Mesendoderm (in vitro differentiated cells): Measurements from ENCODE around the gene FOXJ3.

Experiments
- DNase-seq: peaks from one replicate; pipeline ENCODE4 v3.0.0; 2013
- H2AK5ac ChIP-seq: 2 replicates; pipeline ENCODE4 v1.6.1; 2013; ENCODE audit warnings: low read length, inconsistent platforms
- H2BK120ac ChIP-seq: 2 replicates; pipeline ENCODE4 v1.6.1; 2013; ENCODE audit warnings: low read depth, mild to moderate bottlenecking, low read length, moderate library complexity, mixed read lengths
- H2BK15ac ChIP-seq: replicated peaks from 2 replicates; pipeline ENCODE4 v1.6.1; 2013; ENCODE audit warnings: low read depth, mild to moderate bottlenecking, moderate library complexity
- H2BK5ac ChIP-seq: 2 replicates; pipeline ENCODE4 v1.6.1; 2013; ENCODE audit warnings: low read length, inconsistent platforms
- H3K18ac ChIP-seq: 2 replicates; pipeline ENCODE4 v1.6.1; 2013; ENCODE audit warnings: mild to moderate bottlenecking, low read length, mixed read lengths
- H3K23ac ChIP-seq: one replicate; pipeline ENCODE4 v1.6.1; 2013; ENCODE audit warnings: low read length
- H3K27ac ChIP-seq: 2 replicates; pipeline ENCODE4 v1.5.1; 2013; ENCODE audit warnings: low read depth, mild to moderate bottlenecking, inconsistent platforms, low read length, moderate library complexity
- H3K27me3 ChIP-seq: 2 replicates; pipeline ENCODE4 v1.6.1; 2013; ENCODE audit warnings: low read length, control low read depth, mild to moderate bottlenecking, inconsistent platforms; ENCODE audit not compliant: insufficient read depth, poor library complexity
- H3K36me3 ChIP-seq: 2 replicates; pipeline ENCODE4 v1.6.1; 2013; ENCODE audit warnings: low read length, inconsistent platforms; ENCODE audit not compliant: control insufficient read depth, insufficient read depth
- H3K4ac ChIP-seq: one replicate; pipeline ENCODE4 v1.6.1; 2013; ENCODE audit warnings: low read depth, mild to moderate bottlenecking, low read length, moderate library complexity
- H3K4me1 ChIP-seq: 2 replicates; pipeline ENCODE4 v1.6.1; 2013; ENCODE audit warnings: low read depth, low read length, inconsistent platforms; ENCODE audit not compliant: control insufficient read depth
- H3K4me2 ChIP-seq: 2 replicates; pipeline ENCODE4 v1.6.1; 2013; ENCODE audit warnings: low read length
- H3K4me3 ChIP-seq: 2 replicates; pipeline ENCODE4 v1.5.1; 2013; ENCODE audit warnings: mild to moderate bottlenecking, low read length
- H3K56ac ChIP-seq: one replicate; pipeline ENCODE4 v1.6.1; 2013; ENCODE audit warnings: low read length
- H3K79me1 ChIP-seq: 2 replicates; pipeline ENCODE4 v1.6.1; 2013; ENCODE audit warnings: low read length, inconsistent platforms
- H3K79me2 ChIP-seq: 2 replicates; pipeline ENCODE4 v1.6.1; 2013; ENCODE audit warnings: mild to moderate bottlenecking, low read length; ENCODE audit not compliant: control insufficient read depth, insufficient read depth
- H3K9ac ChIP-seq: 2 replicates; pipeline ENCODE4 v1.6.1; 2013; ENCODE audit warnings: low read length, inconsistent platforms
- H4K5ac ChIP-seq: one replicate; pipeline ENCODE4 v1.6.1; 2013; ENCODE audit warnings: low read length
- H4K8ac ChIP-seq: one replicate; pipeline ENCODE4 v1.6.1; 2013; ENCODE audit warnings: low read depth, mild to moderate bottlenecking, control low read depth, low read length, moderate library complexity
- WGBS: extraction: QIAGEN DNeasy Blood & Tissue Kit; methylation state at CpG from one replicate; pipeline ENCODE4 v1.1.7; 2013; ENCODE audit warnings: low lambda C conversion rate, missing lambda C conversion rate; ENCODE audit not compliant: insufficient coverage; ENCODE audit errors: extremely low coverage; 5-methylcytosine and 5-hydroxymethylcytosine counted together

The FOXJ3 gene

GRCh38 chr1:42298520-42298919 is 36.5 kb downstream of the FOXJ3 start:
- Histone ChIP-seq H2BK5ac (no peak overlapping the region), H2BK15ac (no peak overlapping the region), H2AK5ac (no peak overlapping the region), H3K4me1 (no peaks in the 10 kb centered on the region), H3K23ac (no peak overlapping the region), H3K4me2 (no peak overlapping the region), H3K4ac (no peak overlapping the region), H3K18ac (no peak overlapping the region), H3K79me2 (peaks cover 5% of the 10 kb centered on the region), H2BK120ac (no peak overlapping the region), H4K8ac (no peak overlapping the region), H3K56ac (no peak overlapping the region), H3K36me3 (peaks cover 3% of the 10 kb centered on the region), H3K4me3 (no peak overlapping the region), H4K5ac (no peak overlapping the region), H3K27me3 (no peaks in the 10 kb centered on the region), H3K27ac (no peak overlapping the region), H3K9ac (no peak overlapping the region), H3K79me1 (peaks cover 8% of the 10 kb centered on the region)
- no peak for DNase-seq
- no CpG with 5 or more reads among the region's 2 CpGs for WGBS

GRCh38 chr1:42295816-42296215 is 39.2 kb downstream of the FOXJ3 start:
- H3K79me2 ChIP-seq = peaks cover 9% of the 10 kb centered on the region
- no peak overlapping the region for H2BK5ac ChIP-seq
- no peak overlapping the region for H3K18ac ChIP-seq
- H3K4me1 ChIP-seq = no peaks in the 10 kb centered on the region
- H4K5ac ChIP-seq = no peak overlapping the region
- WGBS = no CpG with 5 or more reads among the region's 5 CpGs
- no peak overlapping the region for H2BK15ac ChIP-seq
- no peak for DNase-seq
- H3K4me3 ChIP-seq = no peak overlapping the region
- H3K36me3 ChIP-seq = no peaks in the 10 kb centered on the region
- no peak overlapping the region for H3K9ac ChIP-seq
- peaks cover 2% of the 10 kb centered on the region for H3K79me1 ChIP-seq
- no peak overlapping the region for H3K23ac ChIP-seq
- H2BK120ac ChIP-seq = no peak overlapping the region
- H4K8ac ChIP-seq = no peak overlapping the region
- no peaks in the 10 kb centered on the region for H3K27me3 ChIP-seq
- no peak overlapping the region for H3K4me2 ChIP-seq
- H3K27ac ChIP-seq = no peak overlapping the region
- no peak overlapping the region for H2AK5ac ChIP-seq
- H3K56ac ChIP-seq = no peak overlapping the region
- H3K4ac ChIP-seq = no peak overlapping the region

DNA sequence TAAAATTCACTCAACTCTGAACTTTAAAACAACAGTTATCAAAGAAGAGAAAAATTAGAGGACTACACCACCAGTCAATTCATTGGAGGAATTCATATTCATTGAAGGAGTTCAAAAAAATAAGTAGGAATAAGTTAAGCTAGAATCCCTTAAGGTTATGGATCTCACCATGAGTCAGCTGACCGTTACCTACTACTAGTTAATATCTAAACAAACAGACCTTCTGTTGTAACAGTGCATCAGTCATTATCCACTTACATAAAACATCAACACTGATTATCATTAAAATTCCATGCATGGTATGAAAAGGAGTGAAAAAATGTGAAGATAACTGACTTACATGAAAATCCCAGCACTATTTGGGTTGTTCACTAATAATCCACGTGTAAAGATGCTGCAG is 44.9 kb downstream of the FOXJ3 start:
- WGBS = no CpG with 5 or more reads among the region's 2 CpGs
- H2AK5ac ChIP-seq = no peak overlapping the region

DNA sequence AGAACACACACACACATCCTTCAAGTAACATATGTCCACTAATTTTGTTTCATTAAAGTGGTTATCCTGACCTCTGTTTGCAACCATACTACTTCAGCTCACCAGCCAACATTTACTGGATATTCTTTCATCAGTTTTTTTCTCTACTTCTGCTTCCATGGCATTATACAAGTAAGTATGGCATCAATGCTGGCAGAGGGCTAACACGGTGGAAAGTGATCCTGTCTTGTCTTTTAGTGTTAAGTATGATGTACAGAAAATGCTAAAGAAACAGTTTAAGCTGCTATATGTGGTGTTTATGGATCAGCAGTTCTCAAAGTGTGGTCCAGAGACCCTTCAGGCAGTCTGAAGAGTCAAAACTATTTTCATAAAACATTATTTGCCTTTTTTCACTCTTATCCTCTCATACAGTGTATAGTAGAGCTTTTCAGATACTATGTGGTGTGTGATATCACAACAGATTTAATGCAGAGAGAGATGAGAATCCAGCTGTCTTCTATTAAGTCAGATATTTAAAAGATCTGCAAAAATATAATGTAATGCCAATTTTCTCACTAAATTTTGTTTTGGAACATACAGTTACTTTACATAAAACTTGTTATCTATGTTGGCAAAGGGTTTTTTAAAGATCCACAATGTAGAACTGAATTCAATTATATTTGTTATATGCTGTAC is 46.6 kb downstream of the FOXJ3 start:
- no peaks in the 10 kb centered on the region for H3K4me1 ChIP-seq
- H3K18ac ChIP-seq = no peak overlapping the region
- no peak overlapping the region for H2BK120ac ChIP-seq
- H2BK15ac ChIP-seq = no peak overlapping the region
- peaks cover 12% of the 10 kb centered on the region for H3K79me2 ChIP-seq
- no peak overlapping the region for H4K8ac ChIP-seq
- no peak for DNase-seq
- no peak overlapping the region for H3K56ac ChIP-seq
- no peaks in the 10 kb centered on the region for H3K27me3 ChIP-seq
- no peak overlapping the region for H4K5ac ChIP-seq
- H3K4me3 ChIP-seq = no peak overlapping the region
- H3K79me1 ChIP-seq = peaks cover 7% of the 10 kb centered on the region
- H3K4me2 ChIP-seq = no peak overlapping the region
- H3K4ac ChIP-seq = no peak overlapping the region
- no peaks in the 10 kb centered on the region for H3K36me3 ChIP-seq
- no peak overlapping the region for H3K23ac ChIP-seq
- H3K9ac ChIP-seq = no peak overlapping the region
- H2AK5ac ChIP-seq = no peak overlapping the region
- H3K27ac ChIP-seq = no peak overlapping the region
- WGBS = no CpG with 5 or more reads among the region's 1 CpG
- no peak overlapping the region for H2BK5ac ChIP-seq

More for the DNA sequence above, 44.9 kb downstream of the FOXJ3 start:
- no peak overlapping the region for H2BK15ac ChIP-seq
- no peak overlapping the region for H4K8ac ChIP-seq
- H4K5ac ChIP-seq = no peak overlapping the region
- no peak overlapping the region for H3K4ac ChIP-seq
- H3K9ac ChIP-seq = no peak overlapping the region
- no peak for DNase-seq
- H3K4me3 ChIP-seq = no peak overlapping the region
- no peak overlapping the region for H3K18ac ChIP-seq
- peaks cover 2% of the 10 kb centered on the region for H3K79me1 ChIP-seq
- H3K27me3 ChIP-seq = no peaks in the 10 kb centered on the region
- H3K79me2 ChIP-seq = peaks cover 9% of the 10 kb centered on the region
- H3K23ac ChIP-seq = no peak overlapping the region
- no peak overlapping the region for H2BK5ac ChIP-seq
- H3K27ac ChIP-seq = no peak overlapping the region
- no peaks in the 10 kb centered on the region for H3K36me3 ChIP-seq
- no peak overlapping the region for H3K4me2 ChIP-seq
- H3K56ac ChIP-seq = no peak overlapping the region
- H2BK120ac ChIP-seq = no peak overlapping the region
- H3K4me1 ChIP-seq = no peaks in the 10 kb centered on the region

DNA sequence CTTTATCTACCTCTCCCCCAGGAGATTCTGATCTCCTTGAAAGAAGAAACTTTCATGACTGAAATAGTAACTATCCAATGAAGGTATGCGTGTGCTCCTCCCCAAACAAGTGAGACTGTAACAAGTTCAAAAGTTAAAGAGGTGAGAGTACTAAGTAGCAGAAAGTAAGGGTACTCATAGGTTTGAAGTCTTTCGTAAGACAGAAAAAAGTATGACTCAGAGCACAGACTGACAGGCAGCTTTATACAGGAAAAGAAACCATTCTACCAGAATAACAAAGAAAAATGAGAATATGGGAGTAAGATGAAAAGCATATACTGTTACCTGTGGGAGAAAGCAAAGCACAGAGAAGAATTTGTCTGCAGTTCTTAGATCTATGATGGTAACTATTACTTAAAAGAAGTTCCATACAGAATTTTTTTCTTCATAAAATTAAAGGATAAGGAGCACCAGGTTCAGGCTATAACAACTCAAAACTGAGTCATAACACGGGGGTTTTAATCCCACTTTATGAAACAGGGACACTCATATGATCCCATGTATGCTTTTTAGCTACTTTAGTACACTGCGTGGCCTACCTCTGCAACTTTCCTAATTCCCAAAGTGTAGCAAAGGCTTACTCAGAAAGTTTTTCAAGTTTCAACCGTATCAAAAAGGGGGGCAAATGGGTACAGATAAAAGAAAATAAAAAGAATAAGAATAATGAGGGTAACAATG is 52.0 kb downstream of the FOXJ3 start:
- Histone ChIP-seq H3K79me1 (peaks cover 12% of the 10 kb centered on the region), H2BK5ac (no peak overlapping the region), H3K18ac (no peak overlapping the region), H4K5ac (no peak overlapping the region), H2BK15ac (no peak overlapping the region), H3K36me3 (no peaks in the 10 kb centered on the region), H3K9ac (no peak overlapping the region), H4K8ac (no peak overlapping the region), H3K4me1 (peaks cover 2% of the 10 kb centered on the region), H3K79me2 (peaks cover 9% of the 10 kb centered on the region), H3K27me3 (no peaks in the 10 kb centered on the region), H3K56ac (no peak overlapping the region), H3K4ac (no peak overlapping the region), H2BK120ac (no peak overlapping the region), H3K4me3 (no peak overlapping the region), H3K23ac (no peak overlapping the region), H3K27ac (no peak overlapping the region), H3K4me2 (no peak overlapping the region), H2AK5ac (no peak overlapping the region)
- WGBS = no CpG with 5 or more reads among the region's 5 CpGs
- DNase-seq = no peak
